ENCODE results near the gene ALDH1L1. TPM values are rescaled to one million over a fixed set of nuclear protein-coding genes. Genes with fewer than 3 reads are reported as not detected.
A peak's percentile ranks its signal among the peaks of the same experiment; 100 is the strongest.

The ALDH1L1 gene
- total and polyA plus RNA-seq, 9 donors: 8.3 to 85.5 (median 45.1) TPM

DNA sequence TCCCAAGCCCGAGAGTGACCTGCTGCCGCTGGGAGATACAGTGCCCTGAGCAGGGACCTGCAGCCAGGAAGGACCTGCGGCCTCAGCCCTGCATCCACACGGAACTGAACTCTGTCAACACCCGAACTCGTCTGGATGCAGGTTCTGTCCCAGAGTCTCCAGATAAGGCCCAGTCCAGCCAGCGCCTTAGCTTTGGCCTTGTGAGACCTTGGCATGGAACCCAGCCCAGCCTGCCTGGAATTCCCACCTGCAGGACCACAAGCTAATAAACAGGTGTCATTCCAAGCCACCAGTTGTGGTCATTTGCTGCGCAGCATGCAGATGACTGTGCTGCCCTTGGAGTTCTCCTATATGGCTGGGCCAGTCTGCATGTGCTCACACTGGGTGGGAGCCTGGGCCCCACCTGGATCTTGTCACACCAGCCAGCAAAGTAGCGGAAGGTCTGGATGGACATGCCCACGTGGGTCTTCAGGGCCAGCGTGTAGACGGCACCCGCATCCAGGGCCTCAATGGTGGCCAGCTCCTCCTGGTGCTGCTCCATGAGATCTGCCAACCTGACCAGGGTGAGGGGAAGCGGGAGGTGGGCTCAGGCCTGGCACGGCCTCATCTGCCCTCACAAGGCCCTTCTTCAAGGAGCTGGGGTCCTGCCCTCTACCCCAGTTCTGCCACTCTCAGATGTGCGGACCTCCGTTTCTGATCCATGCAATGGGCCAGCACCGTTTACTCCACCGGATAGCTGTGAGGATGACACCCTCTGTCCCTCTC is 49.2 kb downstream of the ALDH1L1 start:
- Histone ChIP-seq H3K9me3 (no peaks in the 10 kb centered on the region), H3K27me3 (no peaks in the 10 kb centered on the region), H3K4me1 (ENCODE audit: insufficient read depth) (no peaks in the 10 kb centered on the region), H3K27ac (no peak overlapping the region), H3K36me3 (no peaks in the 10 kb centered on the region), H3K4me3 (no peak overlapping the region)
- DNase-seq: peak in 4 of 5 donors; percentile 4 to 23 (median 10)
- TF ChIP-seq CTCF (IDR thresholded peaks at IDR 0.05): no peak
- no peak for TF ChIP-seq EP300 (IDR thresholded peaks at IDR 0.05)
- no peak for TF ChIP-seq POLR2A (IDR thresholded peaks at IDR 0.05)
- 79 to 87% (median 84%) methylated on average over 18 to 19 of the region's 19 CpGs for WGBS, 3 donors
- intact Hi-C loops (cut with DNase I): loop anchor here (2.0 to 10.0 kb wide), 8 partner anchors 66 to 261 kb away; partner anchors contain the start of gene CFAP100 (in 1 of the 4)

DNA sequence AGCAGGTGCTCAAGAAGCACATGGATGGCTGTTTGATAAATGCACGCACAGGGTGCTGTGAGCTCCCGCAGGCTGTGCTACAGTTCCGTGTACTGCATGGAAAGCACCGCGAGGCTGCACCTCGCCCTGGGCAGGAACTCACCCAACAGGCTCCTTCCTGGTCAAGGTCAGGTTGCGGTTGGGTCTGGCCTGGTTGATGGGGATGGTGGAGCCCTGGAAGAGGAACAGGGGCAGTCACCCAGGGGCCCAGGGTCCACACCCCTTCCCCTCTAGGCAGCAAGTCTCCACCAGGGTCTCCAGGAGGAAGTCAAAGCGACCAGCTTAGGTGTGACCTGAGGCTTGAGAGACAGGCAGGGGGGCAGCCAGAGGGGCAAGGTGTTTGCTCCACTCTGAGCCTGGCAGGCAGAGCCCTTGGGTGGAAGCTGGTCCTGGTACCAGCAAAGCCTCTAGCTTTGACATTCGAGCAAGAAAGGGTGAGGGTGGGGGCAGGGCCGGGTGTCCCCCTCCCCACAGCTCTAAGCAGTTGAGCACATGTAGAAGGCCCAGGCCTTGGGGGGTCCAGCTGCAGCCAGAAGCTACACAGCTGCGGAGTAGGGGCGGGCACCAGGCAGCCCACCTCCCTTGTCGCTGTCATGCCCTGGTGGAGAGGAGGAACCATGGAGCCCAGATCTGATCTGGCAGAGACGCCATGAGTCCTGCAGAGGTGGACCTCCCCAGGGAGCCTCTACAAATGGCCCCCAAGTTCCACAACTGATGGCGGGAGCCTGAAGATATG is 50.1 kb downstream of the ALDH1L1 start:
- WGBS, 3 donors: 68 to 82% (median 77%) methylated on average over 15 of the region's 15 CpGs
- intact Hi-C loops (cut with DNase I): loop anchor here (2.0 to 10.0 kb wide), 8 partner anchors 67 to 262 kb away; partner anchors contain the start of gene CFAP100 (in 1 of the 4)
- DNase-seq: peak in 4 of 5 donors; percentile 4 to 29 (median 12)
- H3K27me3 ChIP-seq: no peaks in the 10 kb centered on the region
- H3K4me1 ChIP-seq (ENCODE audit: insufficient read depth): no peaks in the 10 kb centered on the region
- no peak overlapping the region for H3K27ac ChIP-seq
- no peaks in the 10 kb centered on the region for H3K9me3 ChIP-seq
- H3K4me3 ChIP-seq: no peak overlapping the region
- no peaks in the 10 kb centered on the region for H3K36me3 ChIP-seq
- TF ChIP-seq POLR2A (IDR thresholded peaks at IDR 0.05) (no peak), CTCF (IDR thresholded peaks at IDR 0.05) (no peak), EP300 (IDR thresholded peaks at IDR 0.05) (no peak)

- H3K27me3 ChIP-seq: no peaks in the 10 kb centered on the region
- H3K36me3 ChIP-seq: no peaks in the 10 kb centered on the region
- TF ChIP-seq CTCF (IDR thresholded peaks at IDR 0.05) (no peak), POLR2A (IDR thresholded peaks at IDR 0.05) (no peak), EP300 (IDR thresholded peaks at IDR 0.05) (no peak)
- H3K4me1 ChIP-seq (ENCODE audit: insufficient read depth): no peaks in the 10 kb centered on the region
- intact Hi-C loops (cut with DNase I): no loop called here
- DNase-seq: peak in 4 of 5 donors; percentile 8 to 42 (median 26)
- no peaks in the 10 kb centered on the region for H3K9me3 ChIP-seq
- H3K4me3 ChIP-seq: no peak overlapping the region
- 66 to 82% (median 79%) methylated on average over 16 of the region's 16 CpGs for WGBS, 3 donors
- H3K27ac ChIP-seq: no peak overlapping the region
These were observed 50.9 kb downstream of the ALDH1L1 start for GRCh38 chr3:126129398-126129891.

GRCh38 chr3:126128504-126129397 is 51.6 kb downstream of the ALDH1L1 start:
- H3K9me3 ChIP-seq: no peaks in the 10 kb centered on the region
- no peak overlapping the region for H3K27ac ChIP-seq
- TF ChIP-seq EP300 (IDR thresholded peaks at IDR 0.05) (no peak), CTCF (IDR thresholded peaks at IDR 0.05) (no peak), POLR2A (IDR thresholded peaks at IDR 0.05) (no peak)
- no peak overlapping the region for H3K4me3 ChIP-seq
- intact Hi-C loops (cut with DNase I): no loop called here
- 86 to 90% (median 89%) methylated on average over 11 to 13 of the region's 13 CpGs for WGBS, 3 donors
- no peaks in the 10 kb centered on the region for H3K36me3 ChIP-seq
- peak in 3 of 5 donors; percentile 5 to 7 (median 7) for DNase-seq
- no peaks in the 10 kb centered on the region for H3K4me1 ChIP-seq (ENCODE audit: insufficient read depth)
- H3K27me3 ChIP-seq: no peaks in the 10 kb centered on the region

All from ovary (tissue), 9 donors.